ENCODE measurements around the gene BRD1. TPM values are rescaled to one million over a fixed set of nuclear protein-coding genes. Genes with fewer than 3 reads are reported as not detected.

BRD1 gene
- 21.4 and 27.5 TPM in 2 replicates for total RNA-seq

GRCh38 chr22:49827853-49828598 is at the start of gene BRD1:
TSS of gene BRD1 (minus strand) at chr22:49827873. CDS start at chr22:49824317, 3,556 bp downstream.

DNA sequence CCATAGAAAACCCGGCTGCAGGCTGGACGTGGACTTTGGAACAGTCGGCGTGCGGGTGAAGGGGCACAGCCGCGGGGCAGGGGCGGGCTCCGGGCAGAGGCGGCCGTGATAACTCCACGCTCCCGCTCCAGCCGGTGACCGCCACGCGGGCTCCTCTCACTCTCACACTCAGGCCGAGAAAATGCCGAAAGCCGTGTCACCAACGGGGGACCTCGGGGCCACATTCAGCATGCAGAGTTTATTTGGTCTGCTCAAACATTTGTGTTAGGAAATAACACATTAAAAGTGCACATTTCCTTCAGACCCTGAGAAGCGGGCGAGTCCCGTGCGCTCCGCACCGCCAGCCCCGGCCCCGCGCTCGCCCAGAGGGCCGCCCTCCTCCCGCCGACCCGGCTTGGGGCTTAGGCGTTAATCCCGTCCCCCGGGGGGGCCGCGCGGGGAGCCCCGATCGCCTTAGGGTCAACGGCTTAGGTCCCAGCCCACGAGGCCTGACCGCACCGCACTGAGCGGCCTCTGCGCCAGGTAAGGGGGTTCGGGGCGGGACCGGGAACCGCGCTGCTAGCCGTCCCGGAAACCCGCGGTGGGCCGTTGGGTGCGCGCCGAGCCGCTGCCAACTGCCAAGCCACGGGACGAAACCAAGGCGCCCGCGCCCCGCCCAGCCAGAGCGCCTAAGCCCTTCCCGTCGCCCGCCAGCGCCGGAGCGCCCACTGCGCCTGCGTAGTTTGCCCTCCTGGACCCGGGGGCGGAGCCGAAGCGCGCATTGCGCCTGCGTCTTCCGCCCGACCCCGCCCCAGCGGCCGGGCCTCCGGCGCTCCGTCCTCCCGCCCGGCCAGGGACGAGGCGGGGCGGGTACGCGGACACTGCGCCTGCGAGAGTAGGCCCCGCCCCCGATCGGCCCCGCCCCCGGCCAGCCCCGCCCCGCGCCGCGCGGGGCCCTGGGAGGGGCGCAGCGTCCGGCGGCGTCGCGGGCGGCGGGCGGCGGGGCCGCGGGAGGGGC is 25.5 kb upstream of the BRD1 start, which contains the start of gene ZBED4:
ZBED4 (plus strand) TSS at position 947 of the 997 bp plus-strand sequence. CDS start 29,819 bp downstream, outside the sequence.

Other genes with a start within 250 kb of the BRD1 start
- 12.0 and 13.6 TPM in 2 replicates for gene ZBED4, start 26.0 kb upstream of the BRD1 start, total RNA-seq
- 17.9 and 18.7 TPM in 2 replicates for gene ALG12, start 90.6 kb upstream of the BRD1 start, total RNA-seq
- 77.2 and 81.5 TPM in 2 replicates for gene CRELD2, start 90.8 kb upstream of the BRD1 start, total RNA-seq
- 129 and 130 TPM in 2 replicates for gene PIM3, start 132.9 kb upstream of the BRD1 start, total RNA-seq
- 0.15 TPM in 1 of 2 replicates, not detected in the other for gene IL17REL, start 184.9 kb upstream of the BRD1 start, total RNA-seq
- not detected in 2 replicates for gene TTLL8, start 230.4 kb upstream of the BRD1 start, total RNA-seq